ENCODE results near the gene SLC6A7. TPM values are rescaled to one million over a fixed set of nuclear protein-coding genes. Genes with fewer than 3 reads are reported as not detected.

SLC6A7 gene
- total RNA-seq, 2 donors from 2014 or later = not detected

- no peak for TF ChIP-seq CTCF (IDR thresholded peaks at IDR 0.05)
- Histone ChIP-seq H3K36me3 (no peaks in the 10 kb centered on the region), H3K27me3 (no peaks in the 10 kb centered on the region), H3K9me3 (no peaks in the 10 kb centered on the region), H3K4me3 (peak overlapping the region in 1 of 2 donors; percentile 19), H3K4me1 (peaks cover 0 to 72% of the 10 kb centered on the region in 2 donors), H3K27ac (peak overlapping the region; percentile 87 to 88)
- no peak for DNase-seq (ENCODE audit: low spot score)
Measured at GRCh38 chr5:150147670-150148069, 42.2 kb upstream of the SLC6A7 start.

GRCh38 chr5:150148117-150148927 lies 41.5 kb upstream of the SLC6A7 start:
- Histone ChIP-seq H3K9me3 (no peaks in the 10 kb centered on the region), H3K27ac (peak overlapping the region; percentile 87 to 88), H3K4me3 (peak overlapping the region in 1 of 2 donors; percentile 13), H3K4me1 (peaks cover 0 to 66% of the 10 kb centered on the region in 2 donors), H3K36me3 (no peaks in the 10 kb centered on the region), H3K27me3 (no peaks in the 10 kb centered on the region)
- no peak for DNase-seq (ENCODE audit: low spot score)
- no peak for TF ChIP-seq CTCF (IDR thresholded peaks at IDR 0.05)

GRCh38 chr5:150149618-150150017 lies 40.2 kb upstream of the SLC6A7 start:
- Histone ChIP-seq H3K36me3 (no peaks in the 10 kb centered on the region), H3K4me1 (peaks cover 0 to 53% of the 10 kb centered on the region in 2 donors), H3K27ac (peak overlapping the region; percentile 87 to 88), H3K9me3 (no peaks in the 10 kb centered on the region), H3K4me3 (peak overlapping the region in 1 of 2 donors; percentile 59), H3K27me3 (no peaks in the 10 kb centered on the region)
- TF ChIP-seq CTCF (IDR thresholded peaks at IDR 0.05) = no peak
- DNase-seq (ENCODE audit: low spot score) = no peak

GRCh38 chr5:150152636-150153462 lies 37.0 kb upstream of the SLC6A7 start:
- peak overlapping the region; percentile 87 to 88 for H3K27ac ChIP-seq

GRCh38 chr5:150153483-150153882 lies 36.4 kb upstream of the SLC6A7 start:
- peak overlapping the region; percentile 49 to 59 for H3K4me3 ChIP-seq
- no peak for TF ChIP-seq CTCF (IDR thresholded peaks at IDR 0.05)
- H3K27ac ChIP-seq = peak overlapping the region; percentile 87 to 88
- no peak for DNase-seq (ENCODE audit: low spot score)
- no peaks in the 10 kb centered on the region for H3K27me3 ChIP-seq
- no peaks in the 10 kb centered on the region for H3K36me3 ChIP-seq
- no peaks in the 10 kb centered on the region for H3K9me3 ChIP-seq
- H3K4me1 ChIP-seq = peaks cover 0 to 43% of the 10 kb centered on the region in 2 donors

More at GRCh38 chr5:150152636-150153462, 37.0 kb upstream of the SLC6A7 start:
- Histone ChIP-seq H3K4me3 (peak overlapping the region; percentile 49 to 59), H3K27me3 (no peaks in the 10 kb centered on the region), H3K36me3 (no peaks in the 10 kb centered on the region), H3K4me1 (peaks cover 0 to 43% of the 10 kb centered on the region in 2 donors), H3K9me3 (no peaks in the 10 kb centered on the region)
- no peak for DNase-seq (ENCODE audit: low spot score)
- no peak for TF ChIP-seq CTCF (IDR thresholded peaks at IDR 0.05)

All from right atrium auricular region (tissue), 2 donors.